ENCODE results near the gene P2RX7.

P2RX7 gene

GRCh38 chr12:121236776-121237175 lies 104.1 kb downstream of the P2RX7 start:
- no peak for DNase-seq

GRCh38 chr12:121237415-121237814 lies 104.7 kb downstream of the P2RX7 start:
- DNase-seq, result no peak
